AG04449 (cell line): ENCODE results near the gene USF2.

ENCODE experiments used
- CTCF ChIA-PET: fragments of 350-600 bp; formaldehyde crosslinking; extraction: SDS; loops from one replicate; lab custom pipeline; 2021; ENCODE audit warnings: antibody characterized with exemption; lab: Yijun Ruan, JAX
- POLR2A ChIA-PET: fragments of 400-600, 350-600 bp; formaldehyde crosslinking; extraction: SDS; loops from one replicate; lab custom pipeline; 2020; ENCODE audit warnings: antibody characterized with exemption, inconsistent platforms; lab: Yijun Ruan, JAX
- DNase-seq: peaks from one replicate; pipeline ENCODE4 v3.0.0-alpha.2; 2010; ENCODE audit warnings: low read depth, low spot score
- H3K4me3 ChIP-seq: 2 replicates; pipeline ENCODE4 v1.5.1; 2011; ENCODE audit warnings: low read depth, mild to moderate bottlenecking, control low read depth, low read length
- TF ChIP-seq, protein P1 (sequence below): IDR thresholded peaks from one replicate; pipeline ENCODE4 v1.5.1; 2011; ENCODE audit warnings: mild to moderate bottlenecking, moderate library complexity, low read length, control low read depth, inconsistent platforms; ENCODE audit not compliant: insufficient read depth; ENCODE audit errors: missing control alignments

The USF2 gene

DNA sequence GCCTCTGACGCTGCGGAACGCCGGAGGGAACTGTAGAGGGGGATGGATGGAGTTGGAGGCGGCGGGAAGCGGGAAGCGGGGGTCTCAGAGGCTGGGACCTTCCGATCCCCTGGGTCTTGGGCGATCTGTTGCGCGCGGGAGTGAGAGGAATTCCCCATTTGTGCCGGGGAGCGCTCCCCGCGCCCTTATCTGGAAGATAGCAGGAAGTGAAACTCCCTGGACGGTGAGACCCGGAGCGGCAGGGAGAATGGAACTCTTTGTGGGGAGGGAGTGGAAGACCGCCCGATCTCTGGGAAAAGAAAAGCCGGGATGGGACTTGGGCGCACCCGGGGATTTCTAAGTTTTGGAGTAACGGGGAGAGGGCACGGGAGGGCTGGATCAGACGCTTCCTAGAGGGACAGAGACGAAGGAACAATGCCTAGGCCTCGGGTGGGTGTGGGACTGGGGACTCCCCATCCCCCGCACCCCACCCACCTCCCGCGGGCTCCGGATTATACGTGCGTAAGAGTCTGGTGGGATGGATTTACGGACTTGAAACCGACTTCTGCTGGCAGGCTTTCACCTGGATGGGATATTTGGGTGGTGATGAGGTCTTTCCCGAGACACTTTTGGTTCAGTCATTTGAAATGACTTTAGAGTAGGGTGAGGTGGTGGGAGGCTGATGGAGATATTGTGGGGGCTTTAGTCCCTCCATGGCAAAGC is 19.5 kb upstream of the USF2 start:
- no peak overlapping the region for H3K4me3 ChIP-seq
- TF ChIP-seq, protein P1, sequence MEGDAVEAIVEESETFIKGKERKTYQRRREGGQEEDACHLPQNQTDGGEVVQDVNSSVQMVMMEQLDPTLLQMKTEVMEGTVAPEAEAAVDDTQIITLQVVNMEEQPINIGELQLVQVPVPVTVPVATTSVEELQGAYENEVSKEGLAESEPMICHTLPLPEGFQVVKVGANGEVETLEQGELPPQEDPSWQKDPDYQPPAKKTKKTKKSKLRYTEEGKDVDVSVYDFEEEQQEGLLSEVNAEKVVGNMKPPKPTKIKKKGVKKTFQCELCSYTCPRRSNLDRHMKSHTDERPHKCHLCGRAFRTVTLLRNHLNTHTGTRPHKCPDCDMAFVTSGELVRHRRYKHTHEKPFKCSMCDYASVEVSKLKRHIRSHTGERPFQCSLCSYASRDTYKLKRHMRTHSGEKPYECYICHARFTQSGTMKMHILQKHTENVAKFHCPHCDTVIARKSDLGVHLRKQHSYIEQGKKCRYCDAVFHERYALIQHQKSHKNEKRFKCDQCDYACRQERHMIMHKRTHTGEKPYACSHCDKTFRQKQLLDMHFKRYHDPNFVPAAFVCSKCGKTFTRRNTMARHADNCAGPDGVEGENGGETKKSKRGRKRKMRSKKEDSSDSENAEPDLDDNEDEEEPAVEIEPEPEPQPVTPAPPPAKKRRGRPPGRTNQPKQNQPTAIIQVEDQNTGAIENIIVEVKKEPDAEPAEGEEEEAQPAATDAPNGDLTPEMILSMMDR = no peak
- POLR2A ChIA-PET = no interaction called here
- no peak for DNase-seq
- CTCF ChIA-PET = no interaction called here

DNA sequence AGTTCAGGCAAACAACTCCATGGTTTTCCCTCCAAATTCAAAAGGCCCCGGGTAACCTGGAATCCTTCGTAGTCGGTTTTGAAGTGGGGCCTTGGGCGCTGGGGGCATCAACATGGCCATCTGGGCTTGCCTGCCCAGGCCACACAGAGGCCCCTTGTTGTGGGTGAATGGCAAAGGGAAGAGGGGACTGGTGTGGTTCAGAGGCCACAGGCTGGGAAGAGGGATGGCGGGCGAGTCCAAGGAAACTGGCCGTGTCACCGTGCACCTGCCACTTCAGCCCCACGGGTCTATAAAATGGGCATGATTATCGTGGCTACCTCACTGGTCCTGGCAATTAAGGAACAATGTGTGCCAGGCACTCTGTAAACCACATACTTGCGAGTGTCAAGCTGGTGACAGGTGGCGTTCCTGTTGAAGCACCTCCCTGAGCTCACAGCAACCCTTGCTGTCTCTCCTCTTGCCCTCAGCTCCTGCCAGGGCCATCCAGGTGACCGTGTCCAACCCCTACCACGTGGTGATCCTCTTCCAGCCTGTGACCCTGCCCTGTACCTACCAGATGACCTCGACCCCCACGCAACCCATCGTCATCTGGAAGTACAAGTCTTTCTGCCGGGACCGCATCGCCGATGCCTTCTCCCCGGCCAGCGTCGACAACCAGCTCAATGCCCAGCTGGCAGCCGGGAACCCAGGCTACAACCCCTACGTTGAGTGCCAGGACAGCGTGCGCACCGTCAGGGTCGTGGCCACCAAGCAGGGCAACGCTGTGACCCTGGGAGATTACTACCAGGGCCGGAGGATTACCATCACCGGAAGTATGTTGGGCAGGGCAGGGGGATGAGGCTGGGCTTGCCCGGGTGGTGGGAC is 18.7 kb upstream of the USF2 start:
- CTCF ChIA-PET = no interaction called here
- POLR2A ChIA-PET = no interaction called here
- TF ChIP-seq, protein P1 = no peak
- DNase-seq = no peak
- H3K4me3 ChIP-seq = no peak overlapping the region

DNA sequence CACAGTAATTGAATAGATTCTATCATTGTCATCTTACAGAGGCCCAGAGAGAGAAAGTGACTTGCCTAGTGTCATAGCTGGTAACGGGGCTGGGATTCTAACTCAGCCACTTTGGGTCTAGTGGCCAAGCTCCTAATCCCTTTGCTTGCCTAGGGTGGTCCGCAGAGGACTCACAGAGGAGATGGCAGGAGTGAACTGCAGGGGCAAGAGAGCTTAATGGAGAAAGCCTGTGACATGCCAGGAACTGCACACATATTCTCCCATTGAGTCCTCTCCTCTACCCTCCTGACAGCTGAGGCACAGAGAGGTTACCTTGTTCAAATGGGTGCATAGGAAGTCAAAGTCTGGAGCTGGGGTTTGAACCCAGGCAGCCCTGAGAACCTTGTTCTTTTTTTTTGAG is 17.3 kb upstream of the USF2 start:
- TF ChIP-seq, protein P1 = no peak
- H3K4me3 ChIP-seq = no peak overlapping the region
- POLR2A ChIA-PET = no interaction called here
- CTCF ChIA-PET = no interaction called here
- DNase-seq = no peak

DNA sequence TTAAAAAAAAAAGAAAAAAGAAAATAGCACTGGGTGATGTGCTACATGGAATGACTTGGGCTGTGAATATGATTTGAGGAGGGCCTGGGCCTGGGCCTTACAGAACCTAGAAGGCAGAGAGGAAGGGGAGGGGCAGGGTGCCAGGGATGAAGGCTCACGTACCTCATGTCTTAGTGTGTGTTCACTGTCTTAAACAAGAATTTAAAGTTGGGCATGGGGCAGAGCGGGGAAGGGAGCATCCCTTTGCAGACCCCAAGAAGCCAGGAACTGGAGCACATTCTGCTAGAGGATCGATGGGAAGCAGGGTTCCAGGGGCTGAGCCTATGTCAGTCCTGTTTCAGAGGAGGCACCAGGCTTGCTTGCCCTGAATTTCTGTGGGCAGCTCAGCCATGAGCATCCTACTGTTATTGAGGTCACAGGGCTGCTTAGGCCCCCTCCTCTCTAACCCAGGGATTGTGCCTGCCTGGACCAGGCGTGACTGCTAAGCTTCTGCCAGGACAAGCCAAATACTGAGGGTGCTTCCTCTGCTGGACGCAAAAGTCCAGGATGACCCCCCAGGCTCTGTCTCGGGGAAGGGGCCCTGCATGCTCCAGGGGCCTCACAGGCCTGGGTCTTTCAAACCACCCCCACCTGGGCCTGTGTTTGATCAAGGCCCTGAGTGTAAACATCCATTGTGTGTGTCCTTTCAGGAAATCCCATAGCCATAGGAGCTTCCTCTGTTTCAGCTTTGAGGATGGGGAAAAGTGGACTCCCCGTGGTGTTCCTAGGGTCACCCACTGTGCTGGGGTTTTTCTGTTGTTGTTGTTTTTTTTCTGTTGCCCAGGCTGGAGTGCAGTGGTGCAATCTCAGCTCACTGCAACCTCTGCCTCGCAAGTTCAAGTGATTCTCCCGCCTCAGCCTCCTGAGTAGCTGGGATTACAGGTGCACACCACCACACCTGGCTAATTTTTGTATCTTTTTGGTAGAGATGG is 15.2 kb upstream of the USF2 start:
- no peak overlapping the region for H3K4me3 ChIP-seq
- ChIA-PET CTCF (interaction anchor here (1.5 kb wide), 1 partner anchor 187 kb away, joined by 3 read pairs; no protein-coding TSS in a partner anchor), POLR2A (no interaction called here)
- DNase-seq = no peak
- TF ChIP-seq, protein P1 = no peak

DNA sequence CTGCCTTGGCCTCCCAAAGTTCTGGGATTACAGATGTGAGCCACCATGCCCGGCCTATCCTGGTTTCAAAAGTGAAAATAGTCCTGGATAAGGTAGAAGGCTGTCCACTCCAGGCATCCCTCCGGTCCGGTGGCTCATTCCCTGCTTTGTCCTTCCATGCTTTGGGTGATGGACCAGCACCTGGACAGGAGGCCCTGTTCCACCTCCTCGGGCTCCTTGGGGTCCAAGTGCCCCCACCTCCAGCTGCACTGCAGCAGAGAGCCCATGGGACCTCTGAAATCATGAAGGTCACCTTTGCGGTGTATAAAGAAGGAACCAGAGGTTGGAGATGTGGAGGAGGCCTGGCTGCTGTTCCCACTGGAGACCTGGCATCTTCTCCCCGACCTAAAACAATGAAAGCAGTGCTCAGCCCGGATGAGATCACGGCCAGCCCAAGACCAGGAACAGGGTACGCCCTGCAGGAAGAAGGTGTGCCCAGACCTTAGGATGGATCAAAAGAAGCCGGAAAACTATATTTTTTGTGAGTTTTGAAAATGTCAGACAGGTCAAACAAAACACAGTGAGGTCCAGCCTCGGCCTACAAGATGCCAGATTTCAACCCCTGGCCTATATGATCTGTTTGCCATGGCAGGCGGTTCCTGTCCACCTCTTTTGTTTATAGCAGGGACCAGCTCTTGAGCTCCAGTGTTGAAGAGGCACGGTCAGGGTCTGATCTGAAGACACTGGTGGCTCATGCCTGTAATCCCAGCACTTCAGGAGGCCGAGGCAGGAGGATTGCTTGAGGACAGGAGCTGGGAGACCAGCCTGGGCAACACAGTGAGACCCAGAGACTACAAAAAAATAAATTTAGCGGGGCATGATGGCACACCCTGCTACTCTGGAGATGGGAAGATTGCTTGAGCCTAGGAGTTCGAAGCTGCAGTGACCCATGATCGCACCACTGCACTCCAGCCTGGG is 14.1 kb upstream of the USF2 start:
- no peak for DNase-seq
- CTCF ChIA-PET = no interaction called here
- H3K4me3 ChIP-seq = no peak overlapping the region
- TF ChIP-seq, protein P1 = no peak
- POLR2A ChIA-PET = no interaction called here
